ENCODE results near the gene TRIM66.

- TF ChIP-seq CTCF (IDR thresholded peaks at IDR 0.05) (no peak), POLR2A (IDR thresholded peaks at IDR 0.05) (no peak)
Observed at GRCh38 chr11:8717544-8717875, 35.0 kb upstream of the TRIM66 start.
